Measurements from ENCODE around the gene CCDC70.

CCDC70 gene

GRCh38 chr13:51861723-51862300 is at the start of gene CCDC70:
CCDC70 (plus strand) TSS chr13:51861969; CDS start chr13:51865412, 3,443 bp downstream.
- in situ Hi-C loops (cut with HindIII; ENCODE audit: low sequenced_read_pairs): no loop called here

- in situ Hi-C loops (cut with HindIII; ENCODE audit: low sequenced_read_pairs): no loop called here
Measured at GRCh38 chr13:51814071-51814470, 47.7 kb upstream of the CCDC70 start.

- in situ Hi-C loops (cut with HindIII; ENCODE audit: low sequenced_read_pairs): no loop called here
Measured at GRCh38 chr13:51814825-51815650, 46.7 kb upstream of the CCDC70 start.

- in situ Hi-C loops (cut with HindIII; ENCODE audit: low sequenced_read_pairs): no loop called here
Measured at GRCh38 chr13:51815848-51816247, 45.9 kb upstream of the CCDC70 start.

- in situ Hi-C loops (cut with HindIII; ENCODE audit: low sequenced_read_pairs): no loop called here
Measured at GRCh38 chr13:51816604-51817249, 45.0 kb upstream of the CCDC70 start.

- in situ Hi-C loops (cut with HindIII; ENCODE audit: low sequenced_read_pairs): no loop called here
Measured at GRCh38 chr13:51817717-51818116, 44.1 kb upstream of the CCDC70 start.

GRCh38 chr13:51818276-51818675 is 43.5 kb upstream of the CCDC70 start:
- in situ Hi-C loops (cut with HindIII; ENCODE audit: low sequenced_read_pairs): no loop called here

GRCh38 chr13:51818781-51819511 is 42.8 kb upstream of the CCDC70 start:
- in situ Hi-C loops (cut with HindIII; ENCODE audit: low sequenced_read_pairs): no loop called here

- in situ Hi-C loops (cut with HindIII; ENCODE audit: low sequenced_read_pairs): no loop called here
Measured at GRCh38 chr13:51819544-51819943, 42.2 kb upstream of the CCDC70 start.

GRCh38 chr13:51820016-51820597 is 41.7 kb upstream of the CCDC70 start:
- in situ Hi-C loops (cut with HindIII; ENCODE audit: low sequenced_read_pairs): no loop called here

GRCh38 chr13:51821606-51822005 is 40.2 kb upstream of the CCDC70 start:
- in situ Hi-C loops (cut with HindIII; ENCODE audit: low sequenced_read_pairs): no loop called here

- in situ Hi-C loops (cut with HindIII; ENCODE audit: low sequenced_read_pairs): no loop called here
Measured at GRCh38 chr13:51822106-51822815, 39.5 kb upstream of the CCDC70 start.

GRCh38 chr13:51823359-51823758 is 38.4 kb upstream of the CCDC70 start:
- in situ Hi-C loops (cut with HindIII; ENCODE audit: low sequenced_read_pairs): no loop called here

- in situ Hi-C loops (cut with HindIII; ENCODE audit: low sequenced_read_pairs): no loop called here
Measured at GRCh38 chr13:51823863-51824262, 37.9 kb upstream of the CCDC70 start.

GRCh38 chr13:51824712-51825111 is 37.1 kb upstream of the CCDC70 start:
- in situ Hi-C loops (cut with HindIII; ENCODE audit: low sequenced_read_pairs): loop anchor here (5.0 kb wide), 1 partner anchor 48 kb away; no protein-coding TSS in a partner anchor

GRCh38 chr13:51825165-51825592 is 36.6 kb upstream of the CCDC70 start:
- in situ Hi-C loops (cut with HindIII; ENCODE audit: low sequenced_read_pairs): loop anchor here (5.0 kb wide), 1 partner anchor 47 kb away; no protein-coding TSS in a partner anchor

GRCh38 chr13:51825681-51826254 is 36.0 kb upstream of the CCDC70 start:
- in situ Hi-C loops (cut with HindIII; ENCODE audit: low sequenced_read_pairs): loop anchor here (5.0 kb wide), 1 partner anchor 47 kb away; no protein-coding TSS in a partner anchor

GRCh38 chr13:51826606-51827005 is 35.2 kb upstream of the CCDC70 start:
- in situ Hi-C loops (cut with HindIII; ENCODE audit: low sequenced_read_pairs): loop anchor here (5.0 kb wide), 1 partner anchor 46 kb away; no protein-coding TSS in a partner anchor

GRCh38 chr13:51827254-51827653 is 34.5 kb upstream of the CCDC70 start:
- in situ Hi-C loops (cut with HindIII; ENCODE audit: low sequenced_read_pairs): loop anchor here (5.0 kb wide), 1 partner anchor 45 kb away; no protein-coding TSS in a partner anchor
